HG03558 (cell line): ENCODE results near the gene PASK.

Source experiments
- ATAC-seq: cut with Tn5 transposase; IDR thresholded peaks from one replicate; pipeline ENCODE4 v1.9.1; 2021; ENCODE audit warnings: moderate number of reproducible peaks; ENCODE audit not compliant: unreplicated experiment; ENCODE audit errors: extremely low read depth

Gene PASK

GRCh38 chr2:241130316-241130715, 19.0 kb downstream of the PASK start:
- no peak for ATAC-seq

- no peak for ATAC-seq
Observed at GRCh38 chr2:241129086-241129871, 20.0 kb downstream of the PASK start.

DNA sequence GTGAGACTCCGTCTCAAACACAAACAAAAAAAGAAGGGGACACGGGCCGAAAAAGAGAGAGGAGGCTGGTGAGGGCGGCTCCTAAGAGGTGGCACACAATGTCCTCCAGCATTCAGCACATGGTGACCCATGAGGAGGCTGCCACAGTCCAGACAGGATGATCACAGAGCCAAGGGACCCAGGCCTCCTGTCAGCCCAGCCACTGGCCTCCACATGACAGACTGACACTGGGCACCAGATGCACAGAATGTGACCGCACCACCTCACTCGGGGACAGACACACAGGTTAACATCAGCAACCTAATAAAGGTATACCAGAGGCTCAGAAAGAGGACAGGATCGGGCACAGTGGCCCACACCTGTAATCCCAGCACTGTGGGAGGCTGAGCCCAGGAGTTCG, 21.0 kb downstream of the PASK start:
- ATAC-seq: no peak

DNA sequence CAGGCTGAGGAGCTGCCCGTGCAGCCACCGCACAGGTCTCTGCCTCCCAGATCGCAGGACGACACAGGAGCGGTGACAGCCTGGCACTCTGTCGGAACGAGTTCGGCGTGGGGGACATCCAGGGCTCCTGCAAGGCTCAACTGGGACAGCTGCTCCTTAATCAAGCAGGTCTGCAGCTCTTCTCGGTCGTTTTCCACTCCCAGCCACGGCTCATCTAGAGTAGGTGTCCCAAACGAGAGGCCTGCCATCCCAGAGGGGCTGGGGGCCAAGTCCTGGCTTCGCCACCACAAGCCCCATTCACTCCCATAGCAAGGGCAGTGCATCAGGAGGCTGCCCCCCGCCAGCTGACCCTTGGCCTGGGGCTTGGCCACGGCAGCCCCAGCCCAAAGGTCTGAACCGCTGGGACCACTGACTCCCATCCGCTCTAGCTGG, 22.5 kb downstream of the PASK start:
- ATAC-seq: no peak

- ATAC-seq: no peak
Observed at GRCh38 chr2:241126201-241126611, 23.1 kb downstream of the PASK start.

DNA sequence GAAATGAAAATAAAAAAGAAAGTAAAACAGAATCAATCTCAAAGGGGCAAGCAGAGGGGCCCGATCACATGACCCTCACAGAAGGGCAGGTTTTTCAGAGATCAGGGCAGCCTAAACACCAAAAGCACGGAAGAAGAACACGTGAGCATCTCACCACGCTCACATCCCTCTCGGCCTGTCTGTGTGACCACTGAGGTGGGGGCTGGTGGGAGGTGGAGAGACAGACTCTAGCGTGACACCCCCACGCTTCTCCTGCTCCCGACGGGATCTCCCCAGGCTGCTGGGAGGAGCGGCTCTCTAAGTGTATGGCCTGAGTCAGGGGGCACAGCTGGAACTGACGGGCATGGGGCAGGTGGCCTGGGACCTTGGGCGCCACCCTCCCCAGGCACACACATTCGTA, 23.6 kb downstream of the PASK start:
- no peak for ATAC-seq

- no peak for ATAC-seq
Observed at GRCh38 chr2:241123816-241124536, 25.3 kb downstream of the PASK start.

GRCh38 chr2:241122376-241123002, 26.8 kb downstream of the PASK start:
- no peak for ATAC-seq

DNA sequence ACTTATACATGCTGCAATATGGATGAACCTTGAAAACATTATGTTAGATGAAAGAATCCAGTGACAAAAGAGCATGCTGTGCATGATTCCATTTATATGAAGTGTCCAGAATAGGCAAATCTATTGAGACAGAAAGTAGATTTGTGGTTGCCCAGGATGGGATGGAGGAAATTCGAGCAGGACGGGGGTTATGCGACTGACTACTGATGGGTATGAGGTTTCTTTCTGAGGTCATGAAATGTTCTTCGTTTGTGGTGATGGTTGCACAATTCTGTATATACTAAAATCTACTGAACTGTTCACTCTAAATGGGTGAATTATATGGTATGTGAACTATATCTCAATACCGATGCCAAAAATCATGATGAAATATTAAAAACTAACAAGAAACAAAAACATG, 28.3 kb downstream of the PASK start:
- no peak for ATAC-seq

GRCh38 chr2:241120440-241120839, 28.8 kb downstream of the PASK start:
- ATAC-seq: no peak

- ATAC-seq: no peak
Observed at GRCh38 chr2:241118737-241119505, 30.4 kb downstream of the PASK start.

DNA sequence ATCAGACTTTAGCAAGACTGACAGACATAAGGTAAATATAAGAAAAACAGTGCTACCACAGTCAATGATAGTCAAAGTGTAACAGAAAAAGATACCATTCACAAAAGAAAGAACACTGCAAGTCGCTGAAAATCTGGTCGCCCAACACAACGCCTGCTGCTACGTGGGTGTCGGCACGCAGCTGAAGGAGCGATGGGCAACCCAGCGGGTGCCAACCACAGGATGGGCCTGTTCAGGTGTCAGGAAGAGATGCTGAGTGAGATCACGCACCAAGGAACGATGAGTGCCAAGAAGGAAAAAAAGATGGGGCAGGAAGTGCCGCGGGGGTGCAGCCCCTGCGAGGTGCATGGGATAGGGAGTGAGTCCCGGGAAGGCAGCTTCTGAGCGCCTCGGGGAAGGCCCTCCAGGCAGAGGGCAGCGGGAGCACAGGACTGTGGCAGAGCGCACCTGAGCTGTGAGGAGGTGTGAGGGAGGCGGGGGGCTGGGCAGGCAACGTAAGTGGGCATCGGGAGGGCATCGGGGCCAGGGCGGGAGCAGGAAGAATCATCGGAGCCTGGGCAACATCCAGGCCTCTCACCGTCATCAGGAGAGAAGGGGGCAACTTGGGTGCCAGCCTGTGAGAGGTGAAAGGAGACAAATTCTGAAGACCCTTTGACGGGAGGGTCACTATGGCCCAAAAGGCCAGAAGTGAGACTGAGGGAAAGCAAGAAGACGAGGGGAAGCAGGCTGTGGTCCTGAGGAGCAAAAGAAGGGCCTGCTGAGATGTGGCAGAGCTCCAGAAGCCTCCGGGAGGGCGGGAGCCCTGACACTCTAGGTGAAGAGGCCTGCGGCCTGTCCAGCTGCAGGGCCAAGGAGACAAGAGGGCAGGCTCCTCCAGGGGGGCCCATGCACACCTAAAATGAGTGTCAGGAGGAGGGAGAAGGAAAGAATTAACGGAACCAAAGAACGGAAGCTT, 32.4 kb downstream of the PASK start:
- no peak for ATAC-seq

DNA sequence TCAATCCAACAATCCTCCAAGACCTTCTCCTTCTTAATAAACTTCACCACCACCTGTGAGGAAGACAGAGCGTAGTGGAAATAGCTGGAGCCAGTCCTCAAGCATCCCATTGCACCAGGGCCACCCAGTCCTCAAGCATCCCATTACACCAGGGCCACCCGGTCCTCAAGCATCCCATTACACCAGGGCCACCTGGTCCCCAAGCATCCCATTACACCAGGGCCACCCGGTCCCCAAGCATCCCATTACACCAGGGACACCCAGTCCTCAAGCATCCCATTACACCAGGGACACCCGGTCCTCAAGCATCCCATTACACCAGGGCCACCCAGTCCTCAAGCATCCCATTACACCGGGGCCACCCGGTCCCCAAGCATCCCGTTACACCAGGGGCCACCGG, 33.9 kb downstream of the PASK start:
- ATAC-seq: no peak

GRCh38 chr2:241114836-241115235, 34.4 kb downstream of the PASK start:
- no peak for ATAC-seq

DNA sequence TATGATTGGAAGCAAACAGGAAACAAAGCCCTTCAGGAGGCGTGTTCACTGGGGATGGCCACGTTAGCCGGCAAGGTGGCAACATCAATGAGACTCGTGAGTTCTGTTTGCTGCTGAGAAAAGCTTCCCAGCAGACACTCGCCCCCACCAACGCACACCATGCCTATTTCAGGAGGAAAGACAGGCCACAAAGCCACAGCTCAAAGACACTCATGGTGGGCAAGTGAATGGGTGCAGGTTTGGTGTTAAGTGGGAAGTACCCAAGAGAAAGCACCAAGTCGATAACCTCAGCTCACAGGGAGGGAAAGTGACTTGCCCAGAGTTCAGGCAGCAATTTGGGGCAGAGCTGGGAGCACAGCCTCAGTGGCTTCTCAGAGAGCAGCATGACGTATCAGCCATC, 36.7 kb downstream of the PASK start:
- ATAC-seq: no peak

- ATAC-seq: no peak
Observed at GRCh38 chr2:241112046-241112445, 37.2 kb downstream of the PASK start.

GRCh38 chr2:241111440-241111805, 37.8 kb downstream of the PASK start:
- ATAC-seq: no peak

DNA sequence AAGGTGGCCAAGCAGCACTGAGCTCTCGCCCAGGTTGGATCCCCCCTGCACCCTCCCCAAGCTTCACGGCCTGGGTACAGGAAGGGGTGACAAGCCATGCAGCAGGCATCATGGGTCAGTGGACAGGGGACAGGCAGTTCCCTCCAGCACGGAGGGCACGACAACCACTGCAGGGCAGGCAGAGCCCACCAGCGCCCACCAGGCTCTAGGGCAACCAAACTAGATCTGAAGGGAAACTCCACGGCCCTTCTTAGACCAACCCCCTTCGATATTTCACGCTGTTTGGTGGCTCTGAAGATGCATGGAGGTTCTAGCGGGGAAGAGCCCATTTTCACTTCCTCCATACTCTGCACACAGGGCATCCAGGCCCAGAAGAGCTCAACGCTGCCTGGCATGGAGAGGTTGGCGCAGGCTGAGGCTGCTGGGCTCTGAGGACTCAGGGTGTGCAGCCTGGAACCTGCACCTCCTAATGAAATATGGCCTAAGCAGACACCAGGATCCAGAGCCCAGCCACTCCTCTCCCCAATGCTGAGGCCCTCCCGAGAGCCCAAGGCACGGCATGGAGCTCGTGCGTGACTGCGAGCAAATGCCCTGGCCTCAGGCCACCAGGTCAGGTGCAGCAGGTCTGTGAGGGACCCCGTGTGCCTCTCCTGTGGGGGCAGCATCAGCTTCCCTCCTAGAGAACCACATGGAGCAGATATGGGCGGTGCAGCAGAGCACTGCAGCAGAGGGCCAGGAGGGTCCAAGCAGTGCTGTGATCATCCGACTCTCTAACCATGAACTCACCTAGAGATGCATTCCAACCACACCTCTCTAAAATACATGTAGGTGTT, 38.4 kb downstream of the PASK start:
- no peak for ATAC-seq
